GM12878 (cell line): Measurements from ENCODE around the gene DYNC1LI1. TPM values are rescaled to one million over a fixed set of nuclear protein-coding genes. Genes with fewer than 3 reads are reported as not detected.

Source experiments
- ATAC-seq: fragments of 200-7000 bp; cut with Tn5 transposase; 3 replicates; pipeline ENCODE4 v1.9.1; 2020; ENCODE audit warnings: mild to moderate bottlenecking, moderate library complexity
- BruUV-seq: library from RNA; stranded (reverse); fragments of 400-500 nt; replicated peaks from 2 replicates; lab custom pipeline; 2021; lab: Mats Ljungman, UMichigan
- CTCF ChIA-PET: fragments of 300-600 bp; sonication (Branson Sonifier 250); formaldehyde crosslinking; extraction: SDS; loops from one replicate; lab custom pipeline; 2021; ENCODE audit warnings: inconsistent platforms; lab: Yijun Ruan, JAX
- POLR2A ChIA-PET: fragments of 350-600 bp; formaldehyde crosslinking; extraction: SDS; loops from one replicate; lab custom pipeline; 2021; ENCODE audit warnings: inconsistent platforms; lab: Charles Lee
- RAD21 ChIA-PET: fragments of 300-600 bp; sonication (Branson Sonifier 250); formaldehyde crosslinking; loops from one replicate; lab custom pipeline; 2023; ENCODE audit warnings: antibody characterized with exemption; ENCODE audit not compliant: unreplicated experiment; lab: Charles Lee
- SMC1A ChIA-PET: fragments of 300-600 bp; sonication (Branson Sonifier 250); formaldehyde crosslinking; loops from one replicate; lab custom pipeline; 2023; ENCODE audit not compliant: unreplicated experiment, uncharacterized antibody; lab: Charles Lee
- DNase-seq: peaks from one replicate; pipeline ENCODE4 v3.0.0-alpha.2; 2011; ENCODE audit warnings: low read depth, low spot score
- FAIRE-seq: peaks from 3 replicates; lab custom pipeline; 2011; peaks lifted over from hg19 to GRCh38; lab: Jason Lieb, UNC
- H2AFZ ChIP-seq: 2 replicates; pipeline ENCODE4 v1.6.0; 2011; ENCODE audit warnings: low read depth, low read length, control low read depth; ENCODE audit not compliant: control insufficient read depth
- H3K27ac ChIP-seq: 2 replicates; pipeline ENCODE4 v1.5.1; 2011; ENCODE audit warnings: control low read depth; ENCODE audit not compliant: control insufficient read depth, insufficient read depth
- H3K27me3 ChIP-seq, 2 experiments: replicated peaks in 1 of 2; 2 replicates each; pipeline versions ENCODE4 v1.6.0 to v1.6.1; 2011; ENCODE audit warnings: low read length in 1 of 2; ENCODE audit not compliant: control insufficient read depth in 2 of 2, insufficient read depth in 2 of 2
- H3K36me3 ChIP-seq, 2 experiments: 2 replicates each; pipeline ENCODE4 v1.5.1; 2011; ENCODE audit warnings: low read length in 1 of 2; ENCODE audit not compliant: control insufficient read depth in 2 of 2, insufficient read depth in 2 of 2
- H3K4me1 ChIP-seq: 2 replicates; pipeline ENCODE4 v1.6.1; 2011; ENCODE audit warnings: mild to moderate bottlenecking, low read length, moderate library complexity, mixed read lengths; ENCODE audit not compliant: control insufficient read depth, insufficient read depth
- H3K4me2 ChIP-seq: 2 replicates; pipeline ENCODE4 v1.6.0; 2011; ENCODE audit warnings: control low read depth; ENCODE audit not compliant: control insufficient read depth, insufficient read depth
- H3K4me3 ChIP-seq: fragments of 200-600 bp; sonication (generic); 2 replicates; pipeline ENCODE4 v1.5.1; 2016
- H3K79me2 ChIP-seq: 2 replicates; pipeline ENCODE4 v1.6.0; 2011; ENCODE audit warnings: low read length; ENCODE audit not compliant: control insufficient read depth, insufficient read depth
- H3K9ac ChIP-seq: 2 replicates; pipeline ENCODE4 v1.8.0; 2011; ENCODE audit warnings: low read length, control low read depth, mixed read lengths; ENCODE audit not compliant: control insufficient read depth, insufficient read depth
- H3K9me3 ChIP-seq: replicated peaks from 3 replicates; pipeline ENCODE4 v1.5.1; 2011; ENCODE audit warnings: mild to moderate bottlenecking, low read length; ENCODE audit not compliant: control insufficient read depth, insufficient read depth
- H4K20me1 ChIP-seq: 2 replicates; pipeline ENCODE4 v1.6.0; 2011; ENCODE audit not compliant: control insufficient read depth, insufficient read depth
- BACH1 ChIP-seq: fragments of 450-650 bp; IDR thresholded peaks from 2 replicates; pipeline ENCODE4 v1.6.1; 2017; ENCODE audit warnings: mild to moderate bottlenecking, borderline replicate concordance
- CBFB ChIP-seq: IDR thresholded peaks from 2 replicates; pipeline ENCODE4 v1.6.1; 2016; ENCODE audit warnings: antibody characterized with exemption, low read depth
- CREB1 ChIP-seq: IDR thresholded peaks from 2 replicates; pipeline ENCODE4 v1.6.1; 2012; ENCODE audit warnings: low read depth, mild to moderate bottlenecking, inconsistent platforms
- DPF2 ChIP-seq: fragments of 450-650 bp; IDR thresholded peaks from 2 replicates; pipeline ENCODE4 v1.6.1; 2017; ENCODE audit warnings: mild to moderate bottlenecking
- EP300 ChIP-seq, 2 experiments: fragments of 150-350 bp in 1 of 2; IDR thresholded peaks; 2 replicates each; pipeline ENCODE4 v1.6.1; 2011 to 2012; ENCODE audit warnings: low read depth in 2 of 2, low read length in 2 of 2, borderline replicate concordance in 1 of 2, improper control_type of control experiment in 1 of 2, inconsistent platforms in 1 of 2; ENCODE audit not compliant: control insufficient read depth in 1 of 2
- ESRRA ChIP-seq: IDR thresholded peaks from 2 replicates; pipeline ENCODE4 v1.6.1; 2012; ENCODE audit warnings: mild to moderate bottlenecking, low read length, improper control_type of control experiment
- ETV6 ChIP-seq, 2 experiments: fragments of 450-650 bp in 1 of 2; IDR thresholded peaks in 1 of 2; conservative IDR thresholded peaks in 1 of 2; 2 replicates each; pipeline ENCODE4 v1.6.1; 2014; ENCODE audit warnings: antibody characterized with exemption in 1 of 2, borderline replicate concordance in 1 of 2, low read depth in 1 of 2, mild to moderate bottlenecking in 1 of 2, moderate library complexity in 1 of 2
- FOXK2 ChIP-seq: fragments of 450-650 bp; IDR thresholded peaks from 2 replicates; pipeline ENCODE4 v1.6.1; 2017; ENCODE audit warnings: mild to moderate bottlenecking, moderate library complexity
- IKZF1 ChIP-seq: fragments of 450-650 bp; conservative IDR thresholded peaks from 2 replicates; pipeline ENCODE4 v1.6.1; 2017; ENCODE audit warnings: antibody characterized with exemption, mild to moderate bottlenecking
- IRF4 ChIP-seq: IDR thresholded peaks from 2 replicates; pipeline ENCODE4 v1.6.1; 2011; ENCODE audit warnings: low read depth, low read length
- NFXL1 ChIP-seq: fragments of 450-650 bp; IDR thresholded peaks from 2 replicates; pipeline ENCODE4 v1.6.1; 2017; ENCODE audit warnings: antibody characterized with exemption, mild to moderate bottlenecking, borderline replicate concordance
- POLR2AphosphoS5 ChIP-seq: IDR thresholded peaks from 2 replicates; pipeline ENCODE4 v1.6.1; 2011; ENCODE audit warnings: mild to moderate bottlenecking, low read length, inconsistent platforms
- SMAD5 ChIP-seq: IDR thresholded peaks from 2 replicates; pipeline ENCODE4 v1.6.1; 2016; ENCODE audit warnings: antibody characterized with exemption, low read depth
- TARDBP ChIP-seq: IDR thresholded peaks from 2 replicates; pipeline ENCODE4 v1.6.1; 2016; ENCODE audit warnings: borderline replicate concordance
- ZSCAN29 ChIP-seq: fragments of 450-650 bp; IDR thresholded peaks from 2 replicates; pipeline ENCODE4 v1.6.1; 2017; ENCODE audit warnings: mild to moderate bottlenecking, moderate library complexity
- ZZZ3 ChIP-seq: IDR thresholded peaks from 2 replicates; pipeline ENCODE4 v1.6.1; 2011; ENCODE audit warnings: low read depth; ENCODE audit not compliant: control insufficient read depth, insufficient read length
- WGBS: methylation state at CpG from one replicate; pipeline ENCODE4 v1.1.6; 2016; ENCODE audit warnings: low lambda C conversion rate; ENCODE audit not compliant: insufficient replicate concordance, insufficient coverage; ENCODE audit errors: missing lambda C conversion rate; 5-methylcytosine and 5-hydroxymethylcytosine counted together
- in situ Hi-C: fragments of 300-500 bp; cut with MboI; formaldehyde crosslinking; loops from 9 replicates; pipeline ENCODE4 v1.14.3; 2018; ENCODE audit warnings: mixed read lengths
- intact Hi-C: fragments of 100-400 bp; cut with micrococcal nuclease; formaldehyde crosslinking; loops from one replicate; pipeline ENCODE4 v1.14.2; 2022; ENCODE audit not compliant: unreplicated experiment
- polyA plus RNA-seq, 11 experiments: library from polyadenylated mRNA; depleted of rRNA in 4 of 11; unstranded in 6 of 11; stranded (reverse) in 5 of 11; fragments of >200 nt; fragmentation: Nextera tagmentation in 4 of 11; fragmentation: Illumina TruSeq in 1 of 11; extraction: Ambion mirVana in 4 of 11; extraction: Trizol in 1 of 11; gene quantifications; 1 replicate in 1 of 11; 2 replicates in 10 of 11; pipeline versions ENCODE4 v1.2.1 to v1.2.3, GENCODE V29; 2011 to 2016; ENCODE audit warnings: inconsistent platforms in 2 of 11, missing spikeins in 2 of 11, low read depth in 1 of 11
- total RNA-seq, 4 experiments: library from RNA; depleted of rRNA in 3 of 4; stranded (reverse); fragments of >200 nt in 3 of 4; fragmentation: Illumina TruSeq in 1 of 4; extraction: Trizol in 1 of 4; gene quantifications; 2 replicates each; pipeline versions ENCODE4 v1.2.1 to v1.2.3, GENCODE V29; 2013 to 2021
- TF ChIP-seq, protein P1 (sequence below): fragments of 450-650 bp; IDR thresholded peaks from 2 replicates; pipeline ENCODE4 v1.6.1; 2014; ENCODE audit warnings: mild to moderate bottlenecking

Gene DYNC1LI1
- total and polyA plus RNA-seq, 10 of the 15 experiments (the other 5 are each of a cell fraction or from before 2014, with no cell fraction given), result 11.5 to 51.7 (median 32.0) TPM

GRCh38 chr3:32484436-32484835 is 86.2 kb downstream of the DYNC1LI1 start:
- H3K4me1 ChIP-seq, result no peaks in the 10 kb centered on the region
- intact Hi-C loops, result no loop called here
- no TSS peak for BruUV-seq
- H2AFZ ChIP-seq, result no peak overlapping the region
- no peaks in the 10 kb centered on the region; the same call in 1 of the 2 replicates for H4K20me1 ChIP-seq
- CTCF ChIA-PET, result interaction anchor here (0.9 to 2.2 kb wide), 8 partner anchors 8 to 139 kb away, joined by 3 to 14 read pairs (median 4); no protein-coding TSS in a partner anchor
- H3K36me3 ChIP-seq, result peaks cover 0 to 8% of the 10 kb centered on the region in 2 experiments; a peak in 1 of 4 replicates
- H3K4me3 ChIP-seq, result no peak overlapping the region
- H3K27me3 ChIP-seq, result no peaks in the 10 kb centered on the region
- WGBS, result 79% methylated on average over 6 of the region's 6 CpGs
- H3K4me2 ChIP-seq, result no peak overlapping the region
- no peak for FAIRE-seq
- peak; percentile 56; the same call in 1 of the 2 replicates for TF ChIP-seq CREB1
- TF ChIP-seq ETV6 (conservative IDR thresholded peaks at IDR 0.05 in 1 of 2, IDR thresholded peaks at IDR 0.05 in 1 of 2; ENCODE audit: borderline replicate concordance in 1 of 2, low read depth in 1 of 2), result peak in 1 of 2 experiments; percentile 32; a peak in 1 of 4 replicates
- no peak for TF ChIP-seq FOXK2
- TF ChIP-seq, all 136 proteins: peak for 2
- SMC1A ChIA-PET, result interaction anchor here (0.5 to 2.0 kb wide), 3 partner anchors 14 to 308 kb away, joined by 3 to 7 read pairs (median 4); no protein-coding TSS in a partner anchor
- POLR2A ChIA-PET, result no interaction called here
- no peak for DNase-seq
- no peaks in the 10 kb centered on the region for H3K79me2 ChIP-seq
- RAD21 ChIA-PET, result interaction anchor here (0.9 to 1.1 kb wide), 2 partner anchors 14 to 16 kb away, joined by 3 read pairs; no protein-coding TSS in a partner anchor
- no peak overlapping the region for H3K9ac ChIP-seq
- no peak for ATAC-seq
- H3K9me3 ChIP-seq, result no peaks in the 10 kb centered on the region
- no peak overlapping the region for H3K27ac ChIP-seq
- in situ Hi-C loops, result no loop called here

GRCh38 chr3:32483772-32484171 is 86.9 kb downstream of the DYNC1LI1 start:
- H2AFZ ChIP-seq, result no peak overlapping the region
- 50% methylated on average over 1 of the region's 1 CpG for WGBS
- peaks cover 0 to 8% of the 10 kb centered on the region in 2 experiments; a peak in 1 of 4 replicates for H3K36me3 ChIP-seq
- no peak for DNase-seq
- ChIA-PET POLR2A (no interaction called here), RAD21 (interaction anchor here (1.2 kb wide), 1 partner anchor 16 kb away, joined by 3 read pairs; no protein-coding TSS in a partner anchor), SMC1A (interaction anchor here (0.8 to 1.9 kb wide), 5 partner anchors 9 to 48 kb away, joined by 3 to 6 read pairs (median 5); no protein-coding TSS in a partner anchor), CTCF (interaction anchor here (1.1 to 2.2 kb wide), 4 partner anchors 9 to 109 kb away, joined by 3 to 10 read pairs (median 4); no protein-coding TSS in a partner anchor)
- H4K20me1 ChIP-seq, result no peaks in the 10 kb centered on the region; the same call in 1 of the 2 replicates
- H3K9ac ChIP-seq, result no peak overlapping the region
- no TSS peak for BruUV-seq
- H3K79me2 ChIP-seq, result no peaks in the 10 kb centered on the region
- no peaks in the 10 kb centered on the region for H3K4me1 ChIP-seq
- intact Hi-C loops, result no loop called here
- in situ Hi-C loops, result no loop called here
- no peak overlapping the region for H3K4me2 ChIP-seq
- H3K27ac ChIP-seq, result no peak overlapping the region
- no peak for FAIRE-seq
- H3K9me3 ChIP-seq, result no peaks in the 10 kb centered on the region
- H3K27me3 ChIP-seq, result no peaks in the 10 kb centered on the region
- no peak for ATAC-seq
- no peak overlapping the region for H3K4me3 ChIP-seq
- TF ChIP-seq ZSCAN29, result no peak
- TF ChIP-seq IKZF1, result no peak
- TF ChIP-seq SMAD5, result no peak
- no peak for TF ChIP-seq ZZZ3
- TF ChIP-seq, protein P1, sequence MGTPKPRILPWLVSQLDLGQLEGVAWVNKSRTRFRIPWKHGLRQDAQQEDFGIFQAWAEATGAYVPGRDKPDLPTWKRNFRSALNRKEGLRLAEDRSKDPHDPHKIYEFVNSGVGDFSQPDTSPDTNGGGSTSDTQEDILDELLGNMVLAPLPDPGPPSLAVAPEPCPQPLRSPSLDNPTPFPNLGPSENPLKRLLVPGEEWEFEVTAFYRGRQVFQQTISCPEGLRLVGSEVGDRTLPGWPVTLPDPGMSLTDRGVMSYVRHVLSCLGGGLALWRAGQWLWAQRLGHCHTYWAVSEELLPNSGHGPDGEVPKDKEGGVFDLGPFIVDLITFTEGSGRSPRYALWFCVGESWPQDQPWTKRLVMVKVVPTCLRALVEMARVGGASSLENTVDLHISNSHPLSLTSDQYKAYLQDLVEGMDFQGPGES, result no peak
- no peak for TF ChIP-seq ESRRA
- no peak for TF ChIP-seq DPF2
- TF ChIP-seq TARDBP, result no peak
- no peak for TF ChIP-seq CBFB
- TF ChIP-seq NFXL1, result no peak
- no peak for TF ChIP-seq BACH1
- no peak for TF ChIP-seq POLR2AphosphoS5
- no peak for TF ChIP-seq IRF4
- TF ChIP-seq EP300 (IDR thresholded peaks at IDR 0.05; ENCODE audit: borderline replicate concordance in 1 of 2, control insufficient read depth in 1 of 2, low read depth in 2 of 2, low read length in 2 of 2), result no peak
